HCT116 (cell line): Measurements from ENCODE around the gene PPP1R14C. TPM values are rescaled to one million over a fixed set of nuclear protein-coding genes. Genes with fewer than 3 reads are reported as not detected.

Experiments
- ATAC-seq: fragments of 200-7000 bp; cut with Tn5 transposase; 2 replicates; pipeline ENCODE4 v1.9.1; 2020; ENCODE audit warnings: mild to moderate bottlenecking, moderate library complexity
- BruUV-seq: library from RNA; stranded (reverse); fragments of 400-500 nt; replicated peaks from 2 replicates; lab custom pipeline; 2021; lab: Mats Ljungman, UMichigan
- CTCF ChIA-PET: fragments of 300-600 bp; sonication (Branson Sonifier 250); formaldehyde crosslinking; loops from one replicate; lab custom pipeline; 2021; ENCODE audit warnings: antibody characterized with exemption; lab: Charles Lee
- POLR2A ChIA-PET: fragments of 300-600, 350-600 bp; sonication (Branson Sonifier 250); formaldehyde crosslinking; loops from one replicate; lab custom pipeline; 2021; ENCODE audit warnings: antibody characterized with exemption; lab: Charles Lee
- RAD21 ChIA-PET, 2 experiments: fragments of 300-600 bp; sonication (Branson Sonifier 250); formaldehyde crosslinking; loops; one replicate each; lab custom pipeline; 2023; ENCODE audit warnings: low total read pairs in 2 of 2; ENCODE audit not compliant: uncharacterized antibody in 2 of 2, unreplicated experiment in 2 of 2, low non-redundant PET in 1 of 2; lab: Charles Lee
- DNase-seq: peaks from one replicate; pipeline ENCODE4 v3.0.0-alpha.2; 2010; ENCODE audit warnings: low read depth, low spot score
- H2AFZ ChIP-seq: fragments of 200-600 bp; shearing (Covaris generic), sonication (generic); 2 replicates; pipeline ENCODE4 v1.6.1; 2017; ENCODE audit warnings: low read depth, mixed run types, mixed read lengths, antibody characterized with exemption, low read length; ENCODE audit not compliant: poor library complexity, severe bottlenecking
- H3K27ac ChIP-seq: 2 replicates; pipeline ENCODE4 v1.5.1; 2012; ENCODE audit warnings: low read depth, low read length
- H3K27me3 ChIP-seq: fragments of 200-600 bp; sonication (generic); 2 replicates; pipeline ENCODE4 v1.6.1; 2016; ENCODE audit warnings: mixed run types, low read length, mixed read lengths; ENCODE audit not compliant: insufficient read depth
- H3K36me3 ChIP-seq, 2 experiments: fragments of 200-500 bp in 1 of 2; fragments of 200-600 bp in 1 of 2; sonication (Bioruptor generic) in 1 of 2; sonication (generic) in 1 of 2; 2 replicates each; pipeline versions ENCODE4 v1.5.1 to v1.6.1; 2014 to 2016; ENCODE audit warnings: low read length in 2 of 2, inconsistent platforms in 1 of 2, mixed read lengths in 1 of 2, mixed run types in 1 of 2; ENCODE audit not compliant: insufficient read depth in 2 of 2, control insufficient read depth in 1 of 2
- H3K4me1 ChIP-seq, 2 experiments: fragments of 200-600 bp in 1 of 2; sonication (generic) in 1 of 2; 2 replicates each; pipeline versions ENCODE4 v1.5.1 to v1.6.1; 2012 to 2017; ENCODE audit warnings: low read length in 2 of 2, inconsistent platforms in 1 of 2, mild to moderate bottlenecking in 1 of 2, mixed read lengths in 1 of 2, mixed run types in 1 of 2, moderate library complexity in 1 of 2; ENCODE audit not compliant: insufficient read depth in 2 of 2, control insufficient read depth in 1 of 2
- H3K4me2 ChIP-seq: fragments of 200-600 bp; sonication (generic); 2 replicates; pipeline ENCODE4 v1.6.1; 2017; ENCODE audit warnings: mixed run types, low read length, mixed read lengths
- H3K4me3 ChIP-seq, 2 experiments: fragments of 200-600 bp in 1 of 2; sonication (generic) in 1 of 2; replicated peaks in 1 of 2; 2 replicates each; pipeline ENCODE4 v1.5.1; 2011 to 2016; ENCODE audit warnings: low read length in 2 of 2, control low read depth in 1 of 2, low read depth in 1 of 2, mild to moderate bottlenecking in 1 of 2, mixed read lengths in 1 of 2, mixed run types in 1 of 2
- H3K79me2 ChIP-seq: fragments of 200-600 bp; sonication (generic); 2 replicates; pipeline ENCODE4 v1.6.1; 2017; ENCODE audit warnings: mild to moderate bottlenecking, mixed run types, low read length, moderate library complexity, mixed read lengths; ENCODE audit not compliant: insufficient read depth
- H3K9ac ChIP-seq: fragments of 200-600 bp; sonication (generic); 2 replicates; pipeline ENCODE4 v1.6.1; 2016; ENCODE audit warnings: low read length, mixed read lengths
- H3K9me2 ChIP-seq: fragments of 200-600 bp; sonication (generic), shearing (Covaris generic); 2 replicates; pipeline ENCODE4 v1.6.1; 2017; ENCODE audit warnings: mixed run types, mild to moderate bottlenecking, moderate library complexity; ENCODE audit not compliant: insufficient read depth
- H3K9me3 ChIP-seq, 2 experiments: fragments of 200-500 bp in 1 of 2; fragments of 200-600 bp in 1 of 2; sonication (Bioruptor generic) in 1 of 2; sonication (generic) in 1 of 2; 2 replicates each; pipeline ENCODE4 v1.6.1; 2014 to 2017; ENCODE audit warnings: low read length in 2 of 2, mixed read lengths in 2 of 2, inconsistent platforms in 1 of 2, low read depth in 1 of 2, mild to moderate bottlenecking in 1 of 2, mixed run types in 1 of 2, moderate library complexity in 1 of 2; ENCODE audit not compliant: control insufficient read depth in 1 of 2, insufficient read depth in 1 of 2
- H4K20me1 ChIP-seq: fragments of 200-600 bp; sonication (generic), shearing (Covaris generic); 2 replicates; pipeline ENCODE4 v1.6.1; 2017; ENCODE audit warnings: mixed run types, mild to moderate bottlenecking, moderate library complexity; ENCODE audit not compliant: insufficient read depth
- CBX3 ChIP-seq: IDR thresholded peaks from 2 replicates; pipeline ENCODE4 v1.6.1; 2012; ENCODE audit warnings: low read depth
- CEBPB ChIP-seq: IDR thresholded peaks from 2 replicates; pipeline ENCODE4 v1.6.1; 2012; ENCODE audit warnings: low read depth
- ELF1 ChIP-seq: IDR thresholded peaks from 2 replicates; pipeline ENCODE4 v1.6.1; 2012; ENCODE audit warnings: low read depth, borderline replicate concordance
- EZH2 ChIP-seq: fragments of 200-600 bp; sonication (generic); IDR thresholded peaks from 2 replicates; pipeline ENCODE4 v1.6.1; 2017; ENCODE audit warnings: antibody characterized with exemption, mixed run types
- EZH2phosphoT487 ChIP-seq: fragments of 200-600 bp; IDR thresholded peaks from 2 replicates; pipeline ENCODE4 v1.6.1; 2018; ENCODE audit warnings: antibody characterized with exemption, borderline replicate concordance
- JUND ChIP-seq: IDR thresholded peaks from 2 replicates; pipeline ENCODE4 v1.6.1; 2012
- POLR2A ChIP-seq: IDR thresholded peaks from 2 replicates; pipeline ENCODE4 v1.7.0; 2011; ENCODE audit warnings: borderline replicate concordance; ENCODE audit not compliant: insufficient read depth, insufficient read length; ENCODE audit errors: extremely low read depth
- POLR2AphosphoS5 ChIP-seq: IDR thresholded peaks from 2 replicates; pipeline ENCODE4 v1.6.1; 2011; ENCODE audit warnings: mild to moderate bottlenecking, low read depth, low read length, moderate library complexity
- SIN3A ChIP-seq: IDR thresholded peaks from 2 replicates; pipeline ENCODE4 v1.6.1; 2012; ENCODE audit warnings: low read depth
- SP1 ChIP-seq: IDR thresholded peaks from 2 replicates; pipeline ENCODE4 v1.6.1; 2012; ENCODE audit warnings: low read depth
- SRF ChIP-seq: IDR thresholded peaks from 2 replicates; pipeline ENCODE4 v1.6.1; 2012; ENCODE audit warnings: low read depth
- TCF7L2 ChIP-seq: IDR thresholded peaks from 2 replicates; pipeline ENCODE4 v1.7.0; 2011; ENCODE audit warnings: borderline replicate concordance, inconsistent platforms; ENCODE audit not compliant: insufficient read depth, insufficient read length; ENCODE audit errors: extremely low read depth
- ZFX ChIP-seq: fragments of 450-650 bp; IDR thresholded peaks from 2 replicates; pipeline ENCODE4 v1.6.1; 2017
- ZNF274 ChIP-seq: fragments of 200-500 bp; sonication (Bioruptor generic); IDR thresholded peaks from 2 replicates; pipeline ENCODE4 v1.6.1; 2014; ENCODE audit warnings: mild to moderate bottlenecking, low read depth, low read length, inconsistent platforms
- intact Hi-C: fragments of 100-400 bp; cut with micrococcal nuclease; formaldehyde crosslinking; loops from 2 replicates; pipeline ENCODE4 v1.10.0; 2022
- total RNA-seq: library from RNA; stranded (reverse); gene quantifications from one replicate; pipeline ENCODE4 v1.2.1, GENCODE V29; 2021; ENCODE audit not compliant: unreplicated experiment
- TF ChIP-seq, protein P1 (sequence below): IDR thresholded peaks from 2 replicates; pipeline ENCODE4 v1.6.1; 2012; ENCODE audit warnings: low read depth
- TF ChIP-seq, protein P2 (sequence below): IDR thresholded peaks from 2 replicates; pipeline ENCODE4 v1.6.1; 2011; ENCODE audit warnings: mild to moderate bottlenecking, low read length, moderate library complexity; ENCODE audit not compliant: insufficient replicate concordance; ENCODE audit errors: extremely low read depth
- TF ChIP-seq, protein P3 (sequence below): IDR thresholded peaks from 2 replicates; pipeline ENCODE4 v1.6.1; 2012
- TF ChIP-seq, protein P4 (sequence below), 3 experiments: fragments of 200-600 bp in 1 of 3; sonication (generic) in 1 of 3; IDR thresholded peaks in 2 of 3; conservative IDR thresholded peaks in 1 of 3; 2 replicates each; pipeline ENCODE4 v1.5.1; 2012 to 2017; ENCODE audit warnings: low read depth in 2 of 3, low read length in 2 of 3, antibody characterized with exemption in 1 of 3, borderline replicate concordance in 1 of 3, control low read depth in 1 of 3, mild to moderate bottlenecking in 1 of 3, mixed read lengths in 1 of 3, mixed run types in 1 of 3, moderate library complexity in 1 of 3; ENCODE audit not compliant: insufficient read depth in 1 of 3
- TF ChIP-seq, protein P5 (sequence below): IDR thresholded peaks from 2 replicates; pipeline ENCODE4 v1.6.1; 2012

The PPP1R14C gene
- total RNA-seq, 1 experiment from 2014 or later, result 7.8 TPM

DNA sequence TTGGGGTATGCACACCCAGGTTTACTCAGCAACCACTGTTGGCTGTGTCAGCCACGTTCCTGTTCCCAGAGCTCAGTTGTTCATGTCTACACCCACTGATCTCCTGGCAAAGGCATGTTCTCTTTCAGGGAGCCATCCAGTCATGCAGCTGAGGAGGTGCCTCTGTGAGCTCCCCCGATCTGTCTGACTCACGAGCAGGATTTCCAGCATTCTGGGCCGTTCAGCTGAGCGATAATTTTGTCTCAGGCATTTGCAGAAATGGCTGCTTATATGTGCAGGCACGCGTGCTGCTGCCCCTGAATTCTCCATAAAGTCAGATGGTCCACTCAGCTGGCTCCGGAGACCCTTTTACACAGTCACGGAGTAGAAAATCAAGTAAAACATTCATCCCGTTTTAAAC lies 147.6 kb downstream of the PPP1R14C start:
- no TSS peak for BruUV-seq
- Histone ChIP-seq H3K27me3 (no peaks in the 10 kb centered on the region), H3K9me3 (no peaks in the 10 kb centered on the region), H3K9me2 (no peaks in the 10 kb centered on the region), H2AFZ (no peak overlapping the region), H3K79me2 (no peaks in the 10 kb centered on the region), H4K20me1 (no peaks in the 10 kb centered on the region), H3K4me1 (peaks cover 0 to 21% of the 10 kb centered on the region in 2 experiments; a peak in 2 of 4 replicates), H3K4me3 (no peak overlapping the region), H3K9ac (no peak overlapping the region), H3K36me3 (no peaks in the 10 kb centered on the region), H3K27ac (no peak overlapping the region), H3K4me2 (no peak overlapping the region)
- ChIA-PET POLR2A (no interaction called here), RAD21 (no interaction called here), CTCF (no interaction called here)
- TF ChIP-seq SIN3A, result no peak
- no peak for TF ChIP-seq SRF
- TF ChIP-seq, protein P1, sequence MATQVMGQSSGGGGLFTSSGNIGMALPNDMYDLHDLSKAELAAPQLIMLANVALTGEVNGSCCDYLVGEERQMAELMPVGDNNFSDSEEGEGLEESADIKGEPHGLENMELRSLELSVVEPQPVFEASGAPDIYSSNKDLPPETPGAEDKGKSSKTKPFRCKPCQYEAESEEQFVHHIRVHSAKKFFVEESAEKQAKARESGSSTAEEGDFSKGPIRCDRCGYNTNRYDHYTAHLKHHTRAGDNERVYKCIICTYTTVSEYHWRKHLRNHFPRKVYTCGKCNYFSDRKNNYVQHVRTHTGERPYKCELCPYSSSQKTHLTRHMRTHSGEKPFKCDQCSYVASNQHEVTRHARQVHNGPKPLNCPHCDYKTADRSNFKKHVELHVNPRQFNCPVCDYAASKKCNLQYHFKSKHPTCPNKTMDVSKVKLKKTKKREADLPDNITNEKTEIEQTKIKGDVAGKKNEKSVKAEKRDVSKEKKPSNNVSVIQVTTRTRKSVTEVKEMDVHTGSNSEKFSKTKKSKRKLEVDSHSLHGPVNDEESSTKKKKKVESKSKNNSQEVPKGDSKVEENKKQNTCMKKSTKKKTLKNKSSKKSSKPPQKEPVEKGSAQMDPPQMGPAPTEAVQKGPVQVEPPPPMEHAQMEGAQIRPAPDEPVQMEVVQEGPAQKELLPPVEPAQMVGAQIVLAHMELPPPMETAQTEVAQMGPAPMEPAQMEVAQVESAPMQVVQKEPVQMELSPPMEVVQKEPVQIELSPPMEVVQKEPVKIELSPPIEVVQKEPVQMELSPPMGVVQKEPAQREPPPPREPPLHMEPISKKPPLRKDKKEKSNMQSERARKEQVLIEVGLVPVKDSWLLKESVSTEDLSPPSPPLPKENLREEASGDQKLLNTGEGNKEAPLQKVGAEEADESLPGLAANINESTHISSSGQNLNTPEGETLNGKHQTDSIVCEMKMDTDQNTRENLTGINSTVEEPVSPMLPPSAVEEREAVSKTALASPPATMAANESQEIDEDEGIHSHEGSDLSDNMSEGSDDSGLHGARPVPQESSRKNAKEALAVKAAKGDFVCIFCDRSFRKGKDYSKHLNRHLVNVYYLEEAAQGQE, result no peak
- no peak for TF ChIP-seq TCF7L2
- TF ChIP-seq EZH2phosphoT487, result no peak
- TF ChIP-seq ZFX, result no peak
- no peak for TF ChIP-seq POLR2A
- TF ChIP-seq, protein P2, sequence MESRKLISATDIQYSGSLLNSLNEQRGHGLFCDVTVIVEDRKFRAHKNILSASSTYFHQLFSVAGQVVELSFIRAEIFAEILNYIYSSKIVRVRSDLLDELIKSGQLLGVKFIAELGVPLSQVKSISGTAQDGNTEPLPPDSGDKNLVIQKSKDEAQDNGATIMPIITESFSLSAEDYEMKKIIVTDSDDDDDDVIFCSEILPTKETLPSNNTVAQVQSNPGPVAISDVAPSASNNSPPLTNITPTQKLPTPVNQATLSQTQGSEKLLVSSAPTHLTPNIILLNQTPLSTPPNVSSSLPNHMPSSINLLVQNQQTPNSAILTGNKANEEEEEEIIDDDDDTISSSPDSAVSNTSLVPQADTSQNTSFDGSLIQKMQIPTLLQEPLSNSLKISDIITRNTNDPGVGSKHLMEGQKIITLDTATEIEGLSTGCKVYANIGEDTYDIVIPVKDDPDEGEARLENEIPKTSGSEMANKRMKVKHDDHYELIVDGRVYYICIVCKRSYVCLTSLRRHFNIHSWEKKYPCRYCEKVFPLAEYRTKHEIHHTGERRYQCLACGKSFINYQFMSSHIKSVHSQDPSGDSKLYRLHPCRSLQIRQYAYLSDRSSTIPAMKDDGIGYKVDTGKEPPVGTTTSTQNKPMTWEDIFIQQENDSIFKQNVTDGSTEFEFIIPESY, result no peak
- no peak for TF ChIP-seq SP1
- TF ChIP-seq, protein P3, sequence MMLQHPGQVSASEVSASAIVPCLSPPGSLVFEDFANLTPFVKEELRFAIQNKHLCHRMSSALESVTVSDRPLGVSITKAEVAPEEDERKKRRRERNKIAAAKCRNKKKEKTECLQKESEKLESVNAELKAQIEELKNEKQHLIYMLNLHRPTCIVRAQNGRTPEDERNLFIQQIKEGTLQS, result no peak
- TF ChIP-seq, protein P4, sequence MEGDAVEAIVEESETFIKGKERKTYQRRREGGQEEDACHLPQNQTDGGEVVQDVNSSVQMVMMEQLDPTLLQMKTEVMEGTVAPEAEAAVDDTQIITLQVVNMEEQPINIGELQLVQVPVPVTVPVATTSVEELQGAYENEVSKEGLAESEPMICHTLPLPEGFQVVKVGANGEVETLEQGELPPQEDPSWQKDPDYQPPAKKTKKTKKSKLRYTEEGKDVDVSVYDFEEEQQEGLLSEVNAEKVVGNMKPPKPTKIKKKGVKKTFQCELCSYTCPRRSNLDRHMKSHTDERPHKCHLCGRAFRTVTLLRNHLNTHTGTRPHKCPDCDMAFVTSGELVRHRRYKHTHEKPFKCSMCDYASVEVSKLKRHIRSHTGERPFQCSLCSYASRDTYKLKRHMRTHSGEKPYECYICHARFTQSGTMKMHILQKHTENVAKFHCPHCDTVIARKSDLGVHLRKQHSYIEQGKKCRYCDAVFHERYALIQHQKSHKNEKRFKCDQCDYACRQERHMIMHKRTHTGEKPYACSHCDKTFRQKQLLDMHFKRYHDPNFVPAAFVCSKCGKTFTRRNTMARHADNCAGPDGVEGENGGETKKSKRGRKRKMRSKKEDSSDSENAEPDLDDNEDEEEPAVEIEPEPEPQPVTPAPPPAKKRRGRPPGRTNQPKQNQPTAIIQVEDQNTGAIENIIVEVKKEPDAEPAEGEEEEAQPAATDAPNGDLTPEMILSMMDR (IDR thresholded peaks at IDR 0.05 in 2 of 3, conservative IDR thresholded peaks at IDR 0.05 in 1 of 3; ENCODE audit: borderline replicate concordance in 1 of 3, insufficient read depth in 1 of 3, low read depth in 2 of 3, low read length in 2 of 3), result no peak
- no peak for TF ChIP-seq CEBPB
- TF ChIP-seq, protein P5, sequence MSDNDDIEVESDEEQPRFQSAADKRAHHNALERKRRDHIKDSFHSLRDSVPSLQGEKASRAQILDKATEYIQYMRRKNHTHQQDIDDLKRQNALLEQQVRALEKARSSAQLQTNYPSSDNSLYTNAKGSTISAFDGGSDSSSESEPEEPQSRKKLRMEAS, result no peak
- TF ChIP-seq CBX3, result no peak
- no peak for TF ChIP-seq ZNF274
- no peak for TF ChIP-seq JUND
- no peak for TF ChIP-seq EZH2
- TF ChIP-seq ELF1, result no peak
- TF ChIP-seq POLR2AphosphoS5, result no peak
- DNase-seq (no peak), ATAC-seq (no peak)
- intact Hi-C loops, result no loop called here
